ENCODE measurements around the gene ARNT2.

DNA sequence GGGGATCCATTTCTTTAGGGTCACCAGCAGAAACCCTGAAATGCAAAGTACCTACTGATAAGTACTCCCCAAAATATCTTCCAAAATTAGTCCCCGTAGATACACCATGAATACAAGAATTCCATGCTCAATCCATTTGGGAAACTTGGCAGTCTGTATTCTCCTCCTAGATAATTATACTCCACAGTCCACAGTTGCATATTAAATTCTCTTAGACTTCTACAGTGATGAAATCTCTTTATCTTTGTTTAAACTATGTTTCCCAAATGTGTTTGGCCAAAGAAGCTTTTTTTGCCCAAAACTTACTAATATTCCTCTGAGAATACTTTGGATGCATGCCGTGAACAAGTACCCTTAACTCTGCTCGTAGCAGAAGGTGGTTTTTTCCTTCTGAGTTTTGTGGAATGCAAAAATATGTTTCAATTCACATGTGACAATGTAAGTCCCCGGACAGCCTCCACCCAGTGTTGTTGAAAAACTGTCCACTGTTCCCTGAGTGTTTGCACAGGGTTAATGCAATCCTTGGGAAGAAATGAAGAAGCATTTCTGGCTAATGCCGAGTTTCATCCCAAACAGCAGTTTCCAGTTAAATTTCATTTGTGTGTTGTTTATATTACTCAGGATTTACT, 126.7 kb downstream of the ARNT2 start:
- TF ChIP-seq, protein P1, sequence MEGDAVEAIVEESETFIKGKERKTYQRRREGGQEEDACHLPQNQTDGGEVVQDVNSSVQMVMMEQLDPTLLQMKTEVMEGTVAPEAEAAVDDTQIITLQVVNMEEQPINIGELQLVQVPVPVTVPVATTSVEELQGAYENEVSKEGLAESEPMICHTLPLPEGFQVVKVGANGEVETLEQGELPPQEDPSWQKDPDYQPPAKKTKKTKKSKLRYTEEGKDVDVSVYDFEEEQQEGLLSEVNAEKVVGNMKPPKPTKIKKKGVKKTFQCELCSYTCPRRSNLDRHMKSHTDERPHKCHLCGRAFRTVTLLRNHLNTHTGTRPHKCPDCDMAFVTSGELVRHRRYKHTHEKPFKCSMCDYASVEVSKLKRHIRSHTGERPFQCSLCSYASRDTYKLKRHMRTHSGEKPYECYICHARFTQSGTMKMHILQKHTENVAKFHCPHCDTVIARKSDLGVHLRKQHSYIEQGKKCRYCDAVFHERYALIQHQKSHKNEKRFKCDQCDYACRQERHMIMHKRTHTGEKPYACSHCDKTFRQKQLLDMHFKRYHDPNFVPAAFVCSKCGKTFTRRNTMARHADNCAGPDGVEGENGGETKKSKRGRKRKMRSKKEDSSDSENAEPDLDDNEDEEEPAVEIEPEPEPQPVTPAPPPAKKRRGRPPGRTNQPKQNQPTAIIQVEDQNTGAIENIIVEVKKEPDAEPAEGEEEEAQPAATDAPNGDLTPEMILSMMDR (IDR thresholded peaks at IDR 0.05): no peak
- no peak for TF ChIP-seq TCF7L2 (IDR thresholded peaks at IDR 0.05; ENCODE audit: low read depth, low read length)
- no peak for TF ChIP-seq SIN3A (IDR thresholded peaks at IDR 0.05; ENCODE audit: borderline replicate concordance, insufficient read depth, low read depth, low read length)
